Activated naive CD4-positive, alpha-beta T cell (primary cell): Measurements from ENCODE around the gene VENTX.
A peak's percentile ranks its signal among the peaks of the same experiment; 100 is the strongest.
"Not testable (repeated sequence)": the region's sequence is repeated elsewhere in the genome, so short reads cannot be mapped to it uniquely, and the experiment has no call there.

ENCODE experiments used
- DNase-seq, 4 experiments: peaks; one replicate each; lab custom pipeline; 2025; lab: John Stamatoyannopoulos, UW

VENTX gene

DNA sequence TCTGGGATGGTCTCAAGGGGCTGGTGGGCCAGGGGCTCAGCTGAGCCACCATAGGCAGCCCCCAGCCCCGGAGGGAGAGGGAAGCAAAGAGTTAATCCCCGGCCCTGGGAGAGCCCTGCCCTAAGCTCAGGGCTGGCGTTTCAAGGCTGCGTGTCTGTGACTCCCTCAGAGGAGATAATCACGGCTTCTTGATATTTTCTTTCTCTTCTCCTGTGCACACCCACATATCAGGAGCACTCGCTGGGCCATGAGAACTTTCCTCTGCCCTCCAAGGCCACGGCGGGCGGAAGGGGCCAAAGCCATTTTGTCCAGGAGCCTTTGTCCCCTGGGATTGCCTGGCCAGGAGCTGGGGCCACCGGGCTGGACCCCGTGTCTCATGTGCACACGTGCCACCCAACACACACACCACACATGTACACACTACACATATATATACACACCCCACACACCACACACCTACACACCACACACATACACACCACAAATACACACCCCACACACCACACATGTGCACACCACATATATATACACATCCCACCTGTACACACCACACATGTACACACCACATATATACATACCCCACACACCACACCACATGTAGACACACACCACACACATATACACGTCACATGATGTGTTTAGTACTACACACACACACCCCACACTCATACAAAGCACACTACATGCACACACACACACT is 16.9 kb downstream of the VENTX start:
- no peak for DNase-seq

DNA sequence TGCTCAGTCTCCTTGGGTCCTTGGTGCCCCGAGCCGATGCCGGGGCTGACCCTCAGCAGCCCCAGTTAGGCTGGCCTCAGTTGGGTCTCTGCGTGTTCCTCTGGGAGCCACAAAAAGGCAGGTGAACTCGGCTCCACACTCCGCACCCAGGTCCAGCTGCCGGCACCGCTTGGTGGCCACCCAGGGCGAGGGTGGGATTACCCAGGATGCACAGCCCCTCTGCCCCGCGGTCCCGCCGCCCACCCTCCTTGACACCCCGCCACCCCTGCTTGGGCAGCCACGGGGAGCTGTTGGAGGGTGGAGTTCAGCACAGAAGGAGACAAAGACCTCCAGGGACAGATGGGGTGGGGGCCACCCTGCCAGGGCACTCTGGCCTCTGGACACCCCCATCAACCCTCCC is 17.7 kb downstream of the VENTX start:
- no peak for DNase-seq

DNA sequence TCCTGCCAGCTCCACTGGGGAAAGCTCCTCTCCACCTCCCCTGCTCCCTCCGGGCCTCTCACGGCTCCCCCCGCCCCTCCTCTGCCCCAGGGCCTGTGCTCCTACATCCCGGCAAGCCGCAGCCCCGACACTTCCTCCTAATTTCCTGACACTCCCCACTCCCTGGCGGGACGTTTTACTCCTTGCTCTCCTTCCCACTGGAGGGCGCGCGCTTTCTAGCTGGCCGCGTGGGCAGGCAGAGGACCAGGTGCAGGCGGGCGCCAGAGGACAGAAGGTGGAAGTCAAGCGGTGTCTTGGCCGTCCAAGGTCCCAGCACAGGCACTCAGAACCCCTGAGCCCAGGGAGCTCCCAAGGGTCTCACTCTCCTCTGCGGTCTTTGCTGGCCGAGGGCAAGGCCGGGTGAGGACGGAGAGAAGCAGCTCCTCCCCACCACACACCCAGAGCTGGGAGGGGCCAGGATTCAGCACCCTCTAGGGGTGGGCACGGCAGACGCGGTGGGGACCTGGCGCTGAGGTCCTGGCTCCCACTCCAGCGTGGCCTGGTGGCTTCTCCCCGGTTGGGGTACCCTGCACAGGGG is 19.9 kb downstream of the VENTX start:
- no peak for DNase-seq

DNA sequence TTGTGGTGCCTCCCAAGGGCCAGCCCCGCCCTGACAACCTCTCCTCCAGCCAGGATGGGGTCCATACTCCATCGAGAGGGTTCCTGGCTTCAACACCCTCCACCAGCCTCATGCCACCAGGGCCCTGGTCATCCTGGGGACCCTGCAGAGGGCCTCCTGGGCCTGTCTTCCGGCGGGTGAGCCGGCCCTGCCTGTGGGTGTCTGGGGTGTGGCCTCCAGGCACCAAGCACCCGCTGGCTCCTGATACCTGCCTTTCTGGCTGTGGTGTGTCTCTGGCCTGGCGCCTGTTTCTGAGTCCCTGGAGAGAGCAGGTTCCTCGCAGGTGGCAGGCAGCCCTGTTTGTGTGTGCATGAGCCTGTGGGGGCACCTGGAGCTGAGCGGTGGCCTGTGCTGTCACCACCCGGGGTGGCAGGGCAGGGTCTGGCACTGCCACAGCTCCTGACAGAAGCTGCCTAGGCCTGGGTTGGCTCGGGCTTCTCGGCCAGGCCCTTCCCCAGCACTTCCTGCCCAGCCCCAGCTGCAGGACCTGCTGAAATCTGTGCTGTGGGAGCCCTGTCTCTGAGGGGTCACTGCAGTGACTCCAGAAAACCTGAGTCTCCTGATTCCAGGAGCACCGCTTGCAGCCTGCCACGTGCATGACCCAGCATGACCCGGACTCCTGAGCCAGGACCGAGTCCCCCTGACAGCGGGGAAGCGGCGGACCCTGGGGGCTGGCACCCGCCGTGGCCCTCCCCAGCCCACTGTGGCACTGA is 20.6 kb downstream of the VENTX start:
- peak in 1 of 4 experiments; percentile 21 for DNase-seq

DNA sequence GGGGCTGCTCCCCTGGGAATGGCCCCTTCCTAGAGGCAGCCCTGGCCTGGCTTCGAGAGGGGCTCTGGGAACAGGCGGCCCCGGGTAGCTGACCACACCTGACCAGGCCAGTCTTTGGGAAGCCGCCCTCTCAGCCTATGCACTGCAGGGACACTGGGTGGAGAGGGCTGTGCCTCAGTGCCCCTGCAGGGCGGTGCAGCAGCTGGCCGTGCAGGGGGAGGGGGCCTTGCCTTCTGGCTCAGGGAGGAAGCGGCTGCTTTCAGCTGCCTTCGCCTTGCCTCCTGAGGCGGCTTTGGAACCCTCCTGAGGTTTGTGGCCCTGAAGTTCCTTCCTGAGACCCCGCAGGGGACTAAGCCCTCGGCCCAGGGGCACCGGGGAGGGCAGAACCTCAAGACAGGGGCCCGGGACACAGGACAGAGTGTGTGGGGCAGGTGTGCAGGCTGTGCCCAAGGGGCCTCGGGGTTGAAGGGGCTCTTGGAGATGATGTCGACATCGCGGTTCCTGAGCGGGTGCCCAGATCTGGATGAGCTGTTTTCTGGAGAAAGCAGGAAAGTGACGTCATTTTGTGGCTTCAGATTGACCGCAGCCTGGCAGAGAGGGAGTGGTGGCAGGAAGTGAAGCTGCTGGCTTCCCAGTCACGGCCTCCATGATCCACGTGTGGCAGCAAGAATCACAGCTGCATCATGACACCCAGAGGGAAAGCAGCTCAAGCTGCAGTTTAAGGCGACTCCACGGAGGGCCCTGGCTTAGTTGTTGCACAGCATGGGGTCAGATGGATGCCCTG is 21.4 kb downstream of the VENTX start:
- DNase-seq: peak in 2 of 4 experiments; percentile 34 to 62

DNA sequence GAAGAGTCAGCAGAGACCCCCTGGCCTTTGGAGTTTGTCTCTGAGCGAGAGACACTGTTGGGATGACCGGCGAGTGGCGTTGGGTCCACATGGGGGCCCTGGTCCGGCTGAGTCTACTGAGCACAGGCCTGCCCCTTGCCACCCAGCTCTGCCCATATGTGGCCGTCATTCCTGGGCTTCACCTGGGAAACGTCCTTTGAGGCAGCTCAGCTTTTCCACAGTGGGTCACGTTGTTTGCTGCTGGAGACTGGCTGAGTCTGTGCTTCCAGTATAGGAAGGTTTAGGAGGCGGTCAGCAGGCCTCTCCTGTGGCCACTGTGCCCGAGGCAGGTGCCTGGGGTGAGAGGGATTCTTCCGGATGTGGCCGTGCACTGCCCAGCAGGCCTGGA is 21.9 kb downstream of the VENTX start:
- no peak for DNase-seq

DNA sequence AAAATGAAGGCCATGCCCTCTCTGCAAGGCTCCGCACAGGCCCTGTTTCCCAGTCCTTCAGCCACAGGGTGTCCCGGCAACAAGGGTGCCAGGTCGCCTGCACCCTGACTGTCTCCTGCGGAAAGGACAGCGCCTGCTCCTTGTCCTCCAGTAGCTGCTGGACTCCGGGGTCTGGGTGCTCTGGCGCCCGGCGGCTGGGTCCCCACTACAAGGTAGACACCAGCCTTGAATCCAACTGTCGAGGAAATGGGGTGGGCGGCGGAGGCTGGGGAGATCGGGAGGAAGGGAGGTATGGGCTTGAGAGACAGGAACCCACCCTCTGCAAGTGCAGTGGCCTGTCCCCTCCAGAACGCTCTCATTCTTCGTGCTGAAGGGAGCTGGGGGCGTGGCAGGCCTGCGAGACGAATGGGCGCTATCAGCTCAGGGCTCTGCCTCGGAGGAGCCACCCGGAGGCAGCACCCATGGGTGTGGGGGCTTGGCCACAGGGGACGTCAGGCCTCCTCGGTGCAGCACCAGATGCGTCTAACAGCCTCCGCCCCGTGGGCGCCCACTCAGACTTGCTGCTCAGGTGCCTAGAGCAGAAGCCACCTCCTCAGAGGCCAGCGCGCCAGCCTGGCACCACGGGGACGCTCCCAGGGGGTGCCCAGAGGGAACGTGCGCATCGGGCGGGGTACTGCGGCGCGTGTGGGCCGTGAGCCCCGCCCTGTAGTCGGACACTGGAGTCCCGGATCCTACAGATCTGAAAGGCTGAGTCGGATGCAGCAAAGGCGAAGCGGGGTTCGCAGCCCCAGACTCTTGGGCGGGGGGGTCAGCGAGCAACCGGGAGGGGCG is 23.5 kb downstream of the VENTX start:
- DNase-seq: peak in 2 of 4 experiments; percentile 33 to 50

DNA sequence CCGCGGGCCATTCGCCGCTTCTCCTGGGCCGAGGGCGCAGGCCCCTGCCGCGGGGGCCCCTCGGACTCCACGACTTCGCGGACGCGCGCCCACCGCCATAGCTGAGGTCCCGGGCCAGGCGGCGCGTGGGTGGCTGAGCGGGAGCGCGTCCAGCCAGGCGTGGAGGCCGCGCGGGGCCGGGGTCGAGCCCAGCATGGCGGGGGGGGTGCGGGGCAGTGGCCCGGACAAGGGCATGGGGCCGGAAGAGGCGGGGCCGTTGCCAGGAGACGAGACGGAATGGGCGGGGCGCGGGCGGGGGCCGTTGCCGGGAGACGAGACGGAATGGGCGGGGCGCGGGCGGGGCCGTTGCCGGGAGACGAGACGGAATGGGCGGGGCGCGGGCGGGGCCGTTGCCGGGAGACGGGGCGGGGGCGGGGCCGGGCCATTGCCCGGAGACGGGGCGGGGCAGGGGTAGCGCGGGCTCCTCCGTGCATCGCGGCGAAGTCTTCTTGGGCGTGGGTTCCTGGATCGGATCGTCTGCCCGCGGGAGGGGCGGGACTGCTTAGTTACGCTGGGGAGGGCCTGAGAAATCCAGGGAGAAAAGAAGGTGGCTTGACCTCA is 24.2 kb downstream of the VENTX start:
- peak; percentile 77 to 89 (median 86) for DNase-seq

DNA sequence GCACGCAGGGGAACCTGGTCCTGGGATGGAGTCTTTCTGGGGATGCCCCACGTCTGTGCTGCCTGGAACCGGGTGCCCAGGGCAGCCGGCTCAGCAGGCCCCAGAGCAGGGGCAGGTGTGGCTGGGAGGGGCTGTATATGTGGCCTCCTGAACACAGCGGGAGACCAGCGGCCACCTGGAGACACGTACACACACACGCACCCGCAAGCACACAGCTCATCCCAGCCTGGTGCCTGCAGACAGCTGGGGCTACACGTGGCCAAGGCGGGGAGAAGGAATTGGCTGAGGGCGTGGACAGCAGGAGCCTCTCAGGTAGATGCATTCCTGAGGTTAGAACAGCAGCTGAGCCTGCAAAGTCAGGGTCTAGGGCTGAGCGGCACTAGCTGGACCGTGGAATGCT is 25.0 kb downstream of the VENTX start:
- no peak for DNase-seq

DNA sequence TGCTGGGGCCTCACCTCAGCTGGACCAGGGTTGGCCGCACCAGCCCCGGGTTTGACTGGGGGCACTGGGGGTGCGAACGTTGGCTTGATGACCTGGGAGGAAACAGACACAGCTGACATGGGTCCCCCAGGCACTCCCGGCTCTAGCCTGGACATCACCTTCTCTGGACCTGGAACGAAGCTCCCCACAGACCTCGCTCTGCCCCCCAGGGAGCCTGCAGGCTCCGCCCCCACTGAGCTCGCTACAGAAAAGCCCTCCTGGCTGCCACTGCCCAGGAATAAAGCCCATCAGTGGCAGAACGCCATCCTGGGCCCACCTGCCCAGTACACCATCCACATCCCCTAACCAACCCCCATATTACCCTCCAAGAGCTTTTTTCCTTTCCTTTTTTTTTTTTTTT is 26.0 kb downstream of the VENTX start:
- DNase-seq: no peak

DNA sequence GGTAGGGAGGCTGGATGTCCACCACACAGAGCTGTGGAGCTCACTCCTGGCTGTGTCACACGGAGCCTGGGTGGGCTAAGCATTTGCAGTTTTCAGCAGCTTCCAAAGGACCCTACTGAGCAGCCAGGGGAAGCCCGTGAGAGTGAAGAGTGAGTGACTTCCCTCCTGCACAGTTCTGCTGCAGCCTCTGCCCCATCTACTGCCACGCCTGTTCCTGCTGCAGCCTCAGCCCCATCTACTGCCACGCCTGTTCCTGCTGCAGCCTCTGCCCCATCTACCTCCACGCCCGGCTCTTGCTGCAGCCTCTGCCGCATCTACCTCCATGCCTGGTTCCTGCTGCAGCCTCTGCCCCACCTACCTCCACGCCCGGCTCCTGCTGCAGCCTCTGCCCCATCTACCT is 26.8 kb downstream of the VENTX start:
- peak in 2 of 4 experiments; percentile 21 to 40 for DNase-seq

DNA sequence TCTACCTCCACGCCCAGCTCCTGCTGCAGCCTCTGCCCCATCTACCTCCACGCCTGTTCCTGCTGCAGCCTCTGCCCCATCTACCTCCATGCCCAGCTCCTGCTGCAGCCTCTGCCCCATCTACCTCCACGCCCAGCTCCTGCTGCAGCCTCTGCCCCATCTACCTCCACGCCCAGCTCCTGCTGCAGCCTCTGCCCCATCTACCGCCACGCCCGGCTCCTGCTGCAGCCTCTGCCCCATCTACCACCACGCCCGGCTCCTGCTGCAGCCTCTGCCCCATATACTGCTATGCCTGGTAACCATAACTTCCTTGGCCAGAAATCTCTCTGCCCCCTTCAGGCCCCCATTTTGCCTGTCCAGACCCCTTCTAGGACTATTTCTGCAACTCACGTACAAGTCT is 27.4 kb downstream of the VENTX start:
- not testable (repeated sequence) for DNase-seq

DNA sequence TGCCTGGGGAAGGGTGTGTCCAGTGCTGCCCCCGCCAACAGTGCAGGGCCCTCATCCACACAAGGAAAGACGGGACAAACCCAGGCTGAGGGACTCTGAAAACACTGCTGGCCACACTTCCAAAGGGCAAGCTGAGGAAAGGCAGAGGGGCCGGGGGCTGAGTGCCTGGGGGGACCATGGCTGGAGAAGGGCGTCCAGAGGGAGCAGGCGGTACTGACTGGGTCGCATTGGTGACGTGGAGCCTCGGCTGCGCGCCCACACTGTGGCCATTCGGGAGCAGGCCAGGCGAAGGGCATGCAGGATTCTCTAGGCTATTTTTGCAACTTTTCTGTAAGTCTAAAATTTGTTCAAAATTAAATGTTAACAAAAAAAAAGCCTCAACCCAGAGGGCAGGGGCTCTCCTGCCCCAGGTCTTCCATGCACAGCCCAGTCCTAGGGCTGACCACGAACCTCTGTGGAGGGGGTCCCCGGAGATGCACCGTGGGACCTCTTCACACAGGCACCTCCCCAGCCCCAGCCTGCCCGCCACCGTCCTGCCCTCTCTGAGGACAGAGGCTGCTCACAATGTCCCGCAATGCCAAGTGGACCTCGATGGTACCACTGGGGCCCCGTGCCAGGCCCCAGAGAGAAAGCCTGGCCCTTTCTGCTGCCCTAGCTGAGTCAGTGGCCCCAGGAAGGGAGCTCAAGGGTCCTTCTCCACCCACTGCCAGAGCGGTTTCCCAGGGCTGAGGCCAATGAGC is 28.6 kb downstream of the VENTX start:
- no peak for DNase-seq

DNA sequence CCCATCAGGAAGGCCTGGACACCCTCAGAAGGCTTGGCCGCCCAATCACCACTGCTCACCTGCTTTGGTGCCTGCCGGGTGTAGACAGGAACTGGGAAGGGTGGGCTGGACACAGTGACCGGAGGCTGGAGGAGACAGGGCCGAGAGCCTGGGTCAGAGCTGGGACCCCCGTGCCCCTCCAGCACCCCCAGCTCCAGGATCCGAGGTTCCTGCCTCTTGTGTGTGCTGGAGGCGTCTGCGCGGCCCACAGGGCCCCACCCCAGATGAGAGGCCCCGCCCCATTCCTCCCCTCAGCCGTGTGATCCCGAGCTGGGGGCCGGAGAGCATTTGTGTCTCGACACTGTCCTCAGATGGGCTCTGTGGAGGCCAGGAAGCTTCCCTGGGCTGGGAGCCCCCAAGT is 29.6 kb downstream of the VENTX start:
- DNase-seq: no peak

DNA sequence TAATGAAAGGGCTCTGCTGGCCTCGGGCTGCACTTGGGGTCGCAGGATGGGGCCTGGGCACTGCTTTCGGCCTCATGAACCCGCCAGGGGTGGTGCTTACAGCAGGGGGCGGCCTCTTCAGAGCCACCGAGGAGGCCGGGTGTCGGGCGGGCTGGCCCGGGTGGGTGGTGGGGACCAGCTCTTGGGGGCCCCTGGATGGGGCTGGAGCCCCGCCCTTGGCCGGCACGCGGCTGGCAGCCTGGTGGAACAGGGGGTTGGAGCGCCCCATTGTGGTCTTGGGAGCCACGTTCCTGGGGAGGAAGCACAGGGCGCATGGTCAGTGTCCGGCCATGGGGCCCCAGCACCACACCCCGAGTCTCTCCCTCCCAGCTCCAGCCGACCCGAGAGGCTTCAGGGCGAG is 30.2 kb downstream of the VENTX start:
- DNase-seq: no peak

DNA sequence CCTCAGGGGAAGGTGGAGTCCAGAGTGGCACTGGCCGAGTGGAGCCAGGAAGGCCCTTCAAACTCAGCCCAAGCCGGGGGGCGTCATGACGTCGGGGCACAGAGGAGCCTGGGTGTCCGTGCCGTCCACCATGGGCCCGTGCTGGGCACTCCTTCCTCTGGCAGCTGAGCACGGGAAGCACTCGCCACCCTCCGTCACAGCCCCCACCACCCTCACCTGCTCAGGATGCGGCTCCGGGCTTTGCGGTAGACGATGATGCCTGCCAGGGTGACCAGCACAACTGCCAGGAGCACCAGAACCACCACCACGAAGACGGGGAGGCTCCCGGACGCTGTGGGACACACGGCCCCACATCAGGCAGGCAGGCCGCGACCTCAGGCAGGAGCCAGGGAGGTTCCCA is 30.9 kb downstream of the VENTX start:
- no peak for DNase-seq

DNA sequence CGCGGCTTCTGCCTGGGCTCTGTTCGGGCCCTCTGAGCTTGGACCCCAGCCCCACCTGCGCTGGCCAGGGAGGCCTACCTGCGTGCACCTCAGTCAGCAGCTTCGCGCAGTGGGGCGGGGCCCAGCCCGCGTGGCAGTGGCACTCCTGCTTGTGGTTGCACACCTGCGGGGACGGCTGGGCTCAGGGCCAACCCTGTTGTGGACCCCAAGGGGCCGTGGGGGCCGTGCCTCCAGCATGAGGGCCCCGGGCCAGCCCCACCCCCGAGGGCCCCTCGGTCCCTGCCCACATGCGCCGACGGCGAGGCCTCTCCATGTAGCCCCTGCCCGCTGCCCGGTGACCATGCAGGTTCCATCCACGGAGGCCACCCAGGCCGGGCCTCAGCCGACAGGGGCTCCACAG is 31.7 kb downstream of the VENTX start:
- no peak for DNase-seq

DNA sequence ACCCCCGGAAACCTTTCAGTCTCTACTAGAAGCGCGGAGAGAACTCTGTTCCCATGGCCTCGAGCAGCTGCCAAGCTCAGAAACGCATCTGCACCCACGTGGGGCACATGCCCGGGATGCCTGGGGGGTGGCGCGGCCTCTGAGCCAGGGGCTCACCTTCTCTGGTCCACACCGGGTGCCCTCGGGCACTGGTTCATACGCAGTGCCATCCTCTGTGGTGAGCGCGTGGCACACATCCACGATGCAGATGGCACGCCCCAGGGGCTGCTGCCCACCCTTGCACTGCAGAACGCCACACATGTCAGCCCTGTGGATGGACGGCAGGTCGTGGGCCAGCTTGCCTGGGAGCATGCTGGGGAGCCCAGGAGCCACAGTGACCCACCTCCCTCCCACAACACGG is 32.5 kb downstream of the VENTX start:
- DNase-seq: no peak

DNA sequence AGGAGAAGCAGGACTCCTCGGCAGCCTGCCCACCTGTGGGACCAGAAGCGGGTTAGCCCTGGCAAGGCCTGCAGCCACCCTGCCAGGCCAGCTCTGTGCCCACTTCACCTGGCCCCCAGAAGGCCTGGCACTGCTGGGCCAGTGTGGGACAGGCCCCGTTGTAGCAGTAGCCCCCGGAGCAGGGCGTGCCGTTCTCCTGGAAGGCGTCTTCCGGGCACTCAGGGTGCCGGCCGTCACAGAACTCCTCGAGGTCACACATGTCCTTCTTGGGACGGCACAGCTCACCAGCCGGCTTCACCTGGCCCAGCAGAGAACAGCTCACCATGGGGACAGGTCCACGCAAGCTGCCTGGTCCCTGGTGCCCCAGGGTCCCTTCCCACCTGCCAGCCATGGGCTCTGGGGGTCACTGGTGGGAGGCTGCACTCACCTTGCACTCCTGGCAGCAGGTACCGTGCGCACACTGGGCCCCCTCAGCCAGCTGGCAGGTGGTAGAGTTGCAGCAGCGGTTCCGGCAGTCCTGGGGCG is 33.2 kb downstream of the VENTX start:
- DNase-seq: no peak
